BLaER1 treated with 17β-estradiol and CSF1 and Interleukin-3, amounts not matched to agents 10 nM and 100 nM (cell line): ENCODE measurements around the gene VSTM2L.

ENCODE experiments used
- H3K27ac ChIP-seq, 11 experiments: shearing (Covaris generic); formaldehyde crosslinking; 2 replicates each; pipeline ENCODE4 v1.8.1; 2022
- H3K27me3 ChIP-seq, 11 experiments: shearing (Covaris generic); formaldehyde crosslinking; 2 replicates each; pipeline ENCODE4 v1.8.1; 2022
- H3K36me3 ChIP-seq, 11 experiments: shearing (Covaris generic); formaldehyde crosslinking; 2 replicates each; pipeline ENCODE4 v1.8.1; 2022
- H3K4me1 ChIP-seq, 10 experiments: shearing (Covaris generic); formaldehyde crosslinking; 2 replicates each; pipeline ENCODE4 v1.8.1; 2022
- H3K4me2 ChIP-seq, 11 experiments: shearing (Covaris generic); formaldehyde crosslinking; 2 replicates each; pipeline ENCODE4 v1.8.1; 2022
- H3K4me3 ChIP-seq, 10 experiments: shearing (Covaris generic); formaldehyde crosslinking; 2 replicates each; pipeline ENCODE4 v1.8.1; 2022
- H3K9ac ChIP-seq, 11 experiments: shearing (Covaris generic); formaldehyde crosslinking; 2 replicates each; pipeline ENCODE4 v1.8.1; 2022
- H3K9me3 ChIP-seq, 11 experiments: shearing (Covaris generic); formaldehyde crosslinking; replicated peaks in 1 of 11; 2 replicates each; pipeline ENCODE4 v1.8.1; 2022
- H4K20me1 ChIP-seq, 11 experiments: shearing (Covaris generic); formaldehyde crosslinking; 2 replicates each; pipeline ENCODE4 v1.8.1; 2022
- Cebpa-rat ChIP-seq, 11 experiments: shearing (Covaris generic); IDR thresholded peaks; 2 replicates each; pipeline ENCODE4 v1.8.1; 2022

VSTM2L gene

GRCh38 chr20:37920270-37920669 is 17.3 kb downstream of the VSTM2L start:
- Histone ChIP-seq H3K4me3 (no peak overlapping the region), H3K9me3 (no peaks in the 10 kb centered on the region), H3K27ac (no peak overlapping the region), H4K20me1 (peaks cover 0 to 8% (median 0%) of the 10 kb centered on the region in 11 experiments; a peak in 4 of 22 replicates), H3K9ac (no peak overlapping the region), H3K4me2 (no peak overlapping the region), H3K27me3 (peaks cover 24 to 40% (median 38%) of the 10 kb centered on the region in 11 experiments), H3K4me1 (peaks cover 0 to 8% (median 5%) of the 10 kb centered on the region in 10 experiments; a peak in 8 of 20 replicates), H3K36me3 (no peaks in the 10 kb centered on the region)
- no peak for TF ChIP-seq Cebpa-rat (IDR thresholded peaks at IDR 0.05)

GRCh38 chr20:37920679-37921322 is 17.9 kb downstream of the VSTM2L start:
- Histone ChIP-seq H3K36me3 (no peaks in the 10 kb centered on the region), H3K27me3 (peaks cover 19 to 35% (median 32%) of the 10 kb centered on the region in 11 experiments), H4K20me1 (peaks cover 0 to 7% (median 0%) of the 10 kb centered on the region in 11 experiments; a peak in 4 of 22 replicates), H3K4me1 (peaks cover 0 to 8% (median 5%) of the 10 kb centered on the region in 10 experiments; a peak in 8 of 20 replicates), H3K9ac (no peak overlapping the region), H3K4me2 (peak overlapping the region in 2 of 11 experiments; percentile 18 to 21; a peak in 1 of 22 replicates), H3K9me3 (no peaks in the 10 kb centered on the region), H3K4me3 (no peak overlapping the region), H3K27ac (no peak overlapping the region)
- no peak for TF ChIP-seq Cebpa-rat (IDR thresholded peaks at IDR 0.05)

GRCh38 chr20:37921341-37921929 is 18.5 kb downstream of the VSTM2L start:
- Histone ChIP-seq H3K27ac (no peak overlapping the region), H3K4me2 (peak overlapping the region in 2 of 11 experiments; percentile 18 to 21; a peak in 1 of 22 replicates), H3K36me3 (no peaks in the 10 kb centered on the region), H3K27me3 (peaks cover 13 to 28% (median 26%) of the 10 kb centered on the region in 11 experiments), H3K4me1 (peaks cover 0 to 8% (median 5%) of the 10 kb centered on the region in 10 experiments; a peak in 8 of 20 replicates), H4K20me1 (peaks cover 0 to 5% (median 0%) of the 10 kb centered on the region in 11 experiments; a peak in 4 of 22 replicates), H3K9me3 (no peaks in the 10 kb centered on the region), H3K9ac (no peak overlapping the region), H3K4me3 (no peak overlapping the region)
- no peak for TF ChIP-seq Cebpa-rat (IDR thresholded peaks at IDR 0.05)

- Histone ChIP-seq H4K20me1 (peaks cover 0 to 5% (median 0%) of the 10 kb centered on the region in 11 experiments; a peak in 3 of 22 replicates), H3K9ac (no peak overlapping the region), H3K27ac (no peak overlapping the region), H3K4me3 (no peak overlapping the region), H3K9me3 (no peaks in the 10 kb centered on the region), H3K36me3 (no peaks in the 10 kb centered on the region), H3K4me1 (peaks cover 0 to 8% (median 5%) of the 10 kb centered on the region in 10 experiments; a peak in 8 of 20 replicates), H3K27me3 (peaks cover 7 to 22% (median 20%) of the 10 kb centered on the region in 11 experiments; a peak in 21 of 22 replicates), H3K4me2 (no peak overlapping the region)
- TF ChIP-seq Cebpa-rat (IDR thresholded peaks at IDR 0.05) = no peak
Measured at GRCh38 chr20:37922016-37922415, 19.1 kb downstream of the VSTM2L start.

- H3K36me3 ChIP-seq = no peaks in the 10 kb centered on the region
- H3K9ac ChIP-seq = no peak overlapping the region
- peaks cover 0 to under 1% (median 0%) of the 10 kb centered on the region in 11 experiments; a peak in 2 of 22 replicates for H4K20me1 ChIP-seq
- no peak overlapping the region for H3K4me2 ChIP-seq
- H3K4me1 ChIP-seq = peaks cover 0 to 8% (median 0%) of the 10 kb centered on the region in 10 experiments; a peak in 7 of 20 replicates
- H3K27ac ChIP-seq = no peak overlapping the region
- no peak overlapping the region for H3K4me3 ChIP-seq
- TF ChIP-seq Cebpa-rat (IDR thresholded peaks at IDR 0.05) = no peak
- H3K9me3 ChIP-seq = no peaks in the 10 kb centered on the region
- H3K27me3 ChIP-seq = no peaks in the 10 kb centered on the region
Measured at GRCh38 chr20:37925265-37926165, 22.6 kb downstream of the VSTM2L start.

- Histone ChIP-seq H3K9ac (no peak overlapping the region), H4K20me1 (no peaks in the 10 kb centered on the region; a peak in 1 of 22 replicates), H3K4me2 (no peak overlapping the region), H3K9me3 (no peaks in the 10 kb centered on the region), H3K36me3 (no peaks in the 10 kb centered on the region), H3K27me3 (no peaks in the 10 kb centered on the region), H3K4me1 (peaks cover 0 to 7% (median 2%) of the 10 kb centered on the region in 10 experiments; a peak in 6 of 20 replicates), H3K4me3 (no peak overlapping the region), H3K27ac (no peak overlapping the region)
- no peak for TF ChIP-seq Cebpa-rat (IDR thresholded peaks at IDR 0.05)
Measured at GRCh38 chr20:37926612-37927011, 23.7 kb downstream of the VSTM2L start.

GRCh38 chr20:37927410-37928095 is 24.6 kb downstream of the VSTM2L start:
- Histone ChIP-seq H3K4me3 (no peak overlapping the region), H3K9me3 (no peaks in the 10 kb centered on the region), H3K4me1 (peaks cover 0 to 13% (median 7%) of the 10 kb centered on the region in 10 experiments; a peak in 7 of 20 replicates), H3K27me3 (no peaks in the 10 kb centered on the region), H3K27ac (no peak overlapping the region), H3K36me3 (no peaks in the 10 kb centered on the region), H4K20me1 (no peaks in the 10 kb centered on the region; a peak in 1 of 22 replicates), H3K4me2 (no peak overlapping the region), H3K9ac (no peak overlapping the region)
- no peak for TF ChIP-seq Cebpa-rat (IDR thresholded peaks at IDR 0.05)

GRCh38 chr20:37928996-37929682 is 26.2 kb downstream of the VSTM2L start:
- Histone ChIP-seq H3K36me3 (no peaks in the 10 kb centered on the region), H3K9ac (no peak overlapping the region), H3K4me2 (no peak overlapping the region), H3K4me1 (peaks cover 0 to 13% (median 7%) of the 10 kb centered on the region in 10 experiments; a peak in 8 of 20 replicates), H3K4me3 (no peak overlapping the region), H3K9me3 (no peaks in the 10 kb centered on the region), H3K27me3 (no peaks in the 10 kb centered on the region), H4K20me1 (no peaks in the 10 kb centered on the region), H3K27ac (no peak overlapping the region)
- no peak for TF ChIP-seq Cebpa-rat (IDR thresholded peaks at IDR 0.05)
